ENCODE measurements around the gene RAB13.

The RAB13 gene

DNA sequence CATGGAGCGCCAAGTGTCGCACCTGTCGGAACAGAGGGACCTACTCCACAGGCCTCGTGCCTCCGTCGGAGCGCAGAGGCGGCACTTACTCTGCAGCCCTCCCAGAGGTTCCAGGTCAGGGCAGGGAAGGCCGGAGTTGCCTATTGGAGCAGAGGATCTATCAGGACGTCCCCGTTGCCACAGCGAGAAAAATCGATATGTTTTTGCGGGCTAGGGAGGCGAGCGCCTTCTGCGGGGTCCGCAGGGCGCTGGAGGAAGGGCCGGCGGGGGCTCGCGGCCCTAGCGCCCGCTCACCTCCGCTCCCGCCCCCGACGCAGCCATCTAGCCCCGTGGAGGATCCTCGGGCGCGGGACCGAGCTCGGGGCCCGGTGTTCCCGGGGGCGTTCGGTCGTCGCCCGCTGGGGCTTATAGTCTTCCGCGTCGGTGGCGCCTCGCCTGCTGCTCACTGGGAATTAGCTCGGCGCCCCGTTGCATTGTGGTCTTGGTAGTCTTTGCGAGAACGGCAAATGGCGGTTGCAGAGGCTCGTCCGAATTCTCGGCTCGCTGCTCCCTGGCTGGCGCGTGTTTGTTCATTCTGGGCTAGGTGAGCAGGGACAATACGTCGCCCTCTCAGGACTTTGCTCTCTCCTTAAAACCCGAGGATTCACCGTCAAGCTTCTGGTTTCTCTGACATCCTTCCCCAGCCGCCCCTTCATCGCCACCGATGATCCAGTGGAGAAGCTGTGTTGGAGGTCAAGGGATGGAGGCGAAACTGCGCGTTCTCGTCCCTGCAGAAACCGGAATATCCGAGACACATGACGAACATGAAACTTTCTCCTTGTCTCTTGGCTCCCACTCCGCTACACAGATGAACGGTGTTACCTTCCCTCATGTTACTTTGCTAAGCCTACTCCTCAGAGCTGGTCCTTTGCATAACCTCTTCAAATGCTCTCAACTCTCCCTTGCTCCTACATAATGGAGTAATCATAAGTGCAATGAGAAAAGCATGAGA lies 8.6 kb downstream of the RAB13 start, which contains the start of gene JTB:
TSS of gene JTB (minus strand) at position 425 of the 991 bp plus-strand sequence. CDS start at position 3, 422 bp downstream.
- peak; percentile 83 to 84 for DNase-seq

DNA sequence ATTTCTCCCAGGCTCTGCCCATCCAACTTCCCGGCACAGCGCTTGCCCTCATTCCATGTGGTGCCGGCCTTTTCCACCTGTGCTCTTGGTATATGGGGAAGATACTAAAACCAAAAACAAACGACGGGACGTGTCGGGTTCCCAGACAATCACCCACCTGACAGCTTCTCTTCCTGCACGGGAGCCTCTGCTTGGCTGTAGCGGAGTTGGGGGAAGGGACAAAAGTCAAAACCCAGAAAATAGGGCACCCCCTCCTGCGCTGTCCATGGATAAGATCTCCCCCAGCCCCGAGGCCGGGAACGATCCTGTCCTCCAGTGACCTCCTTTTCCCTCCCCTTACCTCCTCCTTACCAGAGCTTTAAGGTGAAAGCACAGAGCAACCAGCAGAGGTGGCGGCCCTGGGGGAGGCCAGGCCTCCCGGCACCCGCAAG lies 9.3 kb downstream of the RAB13 start:
- DNase-seq: no peak

DNA sequence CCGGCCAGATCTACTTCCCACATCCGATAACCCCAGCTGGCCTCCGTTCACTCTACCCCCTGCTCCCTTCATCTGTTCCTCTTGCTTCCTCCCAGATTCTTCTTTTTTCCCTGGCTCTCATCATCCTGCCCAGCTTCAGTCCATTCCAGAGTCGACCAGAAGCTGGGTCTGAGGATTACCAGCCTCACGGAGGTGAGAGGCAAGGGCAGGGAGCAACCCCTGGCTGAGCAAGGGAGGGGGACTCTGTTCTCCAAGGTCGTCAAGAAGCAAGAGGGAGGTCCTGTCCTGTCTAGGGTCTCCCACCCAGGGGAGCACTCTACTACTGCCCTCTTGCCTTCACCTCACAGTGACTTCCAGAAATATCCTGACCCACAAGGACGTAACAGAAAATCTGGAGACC lies 12.6 kb downstream of the RAB13 start:
- DNase-seq: no peak

DNA sequence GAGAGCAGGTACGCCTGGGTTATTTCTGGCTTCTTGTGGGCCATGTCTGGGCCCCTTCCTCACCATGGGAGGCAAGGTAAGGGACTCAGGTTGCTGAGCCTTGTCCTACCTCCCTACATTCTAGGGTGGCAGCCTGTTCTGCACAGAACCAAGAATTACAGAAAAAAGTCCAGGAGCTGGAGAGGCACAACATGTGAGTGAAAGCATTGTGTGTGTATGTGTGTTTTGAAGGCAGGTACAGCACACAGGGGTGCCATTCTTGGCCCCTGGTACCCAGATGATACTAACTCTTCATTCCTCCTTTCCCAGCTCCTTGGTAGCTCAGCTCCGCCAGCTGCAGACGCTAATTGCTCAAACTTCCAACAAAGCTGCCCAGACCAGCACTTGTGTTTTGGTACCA lies 13.1 kb downstream of the RAB13 start:
- DNase-seq: no peak

DNA sequence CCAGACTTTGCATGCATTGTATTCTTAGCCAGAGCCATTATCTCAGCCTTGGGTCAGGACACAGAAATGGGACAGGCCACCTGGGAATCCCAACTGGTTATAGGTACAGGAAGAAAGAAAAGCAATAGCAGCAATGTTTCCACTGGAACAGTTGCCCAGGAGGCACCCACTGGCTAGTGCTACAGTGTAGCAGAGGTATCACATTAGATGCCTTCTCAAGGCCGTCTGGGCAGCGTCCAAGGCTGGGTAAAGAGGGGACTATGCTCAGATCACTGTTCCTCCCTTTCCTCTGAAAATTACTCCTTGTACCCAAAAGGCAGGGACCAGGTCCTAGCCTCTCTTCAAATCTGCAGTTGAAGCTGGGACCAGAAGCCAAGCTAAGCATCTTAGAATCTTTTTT lies 15.8 kb downstream of the RAB13 start:
- no peak for DNase-seq

DNA sequence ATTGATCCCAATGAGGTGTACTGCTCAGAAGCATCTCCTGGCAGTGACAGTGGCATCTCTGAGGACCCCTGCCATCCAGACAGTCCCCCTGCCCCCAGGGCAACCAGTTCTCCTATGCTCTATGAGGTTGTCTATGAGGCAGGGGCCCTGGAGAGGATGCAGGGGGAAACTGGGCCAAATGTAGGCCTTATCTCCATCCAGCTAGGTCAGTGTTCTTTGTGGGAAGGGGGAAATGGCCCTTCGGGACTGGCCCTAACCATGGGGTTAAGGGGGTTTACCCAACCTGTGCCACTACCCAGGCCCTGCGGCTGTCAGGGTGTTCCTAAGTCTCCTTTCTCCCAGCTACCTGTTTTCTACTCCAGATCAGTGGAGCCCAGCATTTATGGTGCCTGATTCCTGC lies 17.2 kb downstream of the RAB13 start:
- DNase-seq: no peak

DNA sequence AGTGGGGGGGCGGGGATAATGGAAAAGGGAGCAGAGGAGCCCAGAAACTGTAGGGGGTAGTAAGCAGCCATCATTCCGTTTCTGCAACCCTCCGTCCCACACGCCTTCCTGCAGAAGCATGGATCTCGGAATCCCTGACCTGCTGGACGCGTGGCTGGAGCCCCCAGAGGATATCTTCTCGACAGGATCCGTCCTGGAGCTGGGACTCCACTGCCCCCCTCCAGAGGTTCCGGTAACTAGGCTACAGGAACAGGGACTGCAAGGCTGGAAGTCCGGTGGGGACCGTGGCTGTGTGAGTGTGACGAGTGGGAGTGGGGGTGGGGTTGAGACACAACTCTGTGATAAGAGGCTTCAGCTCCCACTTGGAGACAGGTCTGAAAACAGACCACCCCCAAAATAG lies 17.7 kb downstream of the RAB13 start:
- DNase-seq: no peak

DNA sequence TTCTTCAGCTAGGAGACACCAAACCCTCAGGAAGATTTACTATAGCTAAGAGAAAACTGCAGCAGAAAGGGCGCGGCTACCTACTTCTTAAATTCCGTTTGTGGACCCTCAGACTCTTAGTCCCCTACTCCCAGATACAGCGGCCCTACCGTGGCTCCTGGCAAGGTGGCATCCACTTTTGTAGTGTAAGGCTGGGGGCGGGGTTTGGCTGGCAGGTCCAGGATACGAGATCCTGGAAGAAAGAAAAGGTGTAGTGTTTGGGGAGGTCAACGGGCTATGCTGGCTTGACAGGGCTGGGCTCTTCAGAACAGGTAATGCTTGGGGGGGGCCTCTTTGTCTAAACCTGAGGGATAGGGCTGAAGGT lies 18.2 kb downstream of the RAB13 start:
- no peak for DNase-seq

DNA sequence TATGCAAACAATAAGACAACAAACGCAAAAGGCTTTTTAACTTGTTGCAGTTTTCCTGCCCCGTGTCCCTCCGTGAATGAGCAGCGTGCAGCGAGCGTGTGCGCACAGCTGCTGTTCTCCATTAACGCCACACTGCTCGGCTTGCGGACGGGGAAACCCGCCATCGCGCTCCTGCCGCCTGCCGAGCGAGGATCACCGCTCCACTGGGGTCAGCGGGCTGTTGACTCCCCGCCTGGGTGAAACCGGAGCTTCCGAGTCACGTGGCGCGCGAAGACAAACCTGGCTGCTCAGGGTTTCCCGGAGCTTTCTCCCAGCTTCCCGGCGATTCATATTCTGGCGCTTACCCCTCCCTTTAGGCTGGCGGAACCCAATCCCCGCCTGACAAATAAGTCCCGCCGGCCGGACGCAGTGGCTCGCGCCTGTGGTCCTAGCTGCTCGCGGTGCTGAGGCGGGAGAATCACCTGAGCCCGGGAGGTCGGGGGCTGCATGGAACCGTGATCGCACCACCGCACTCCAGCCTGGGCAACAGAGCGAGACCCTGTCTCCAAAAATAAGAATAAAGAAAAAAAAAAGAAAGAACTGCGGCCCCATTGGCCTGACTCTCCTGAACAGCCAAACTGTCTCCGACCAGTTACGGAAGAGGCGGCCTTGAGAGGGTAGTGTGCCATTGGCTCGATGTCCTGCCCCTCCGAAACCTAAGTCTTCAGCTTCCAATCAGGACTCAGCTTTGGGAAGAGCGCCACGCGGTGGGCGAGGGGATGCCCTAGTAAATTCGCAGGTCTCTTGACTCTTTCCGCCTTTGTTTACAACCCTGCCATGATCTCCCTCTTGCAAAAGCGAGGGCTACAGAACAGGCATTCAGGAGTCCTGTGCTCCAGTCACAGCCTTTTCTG lies 18.8 kb downstream of the RAB13 start, which contains the start of gene CREB3L4:
TSS of gene CREB3L4 (plus strand) at position 796 of the 893 bp plus-strand sequence. CDS start 624 bp downstream, outside the sequence.
- peak; percentile 73 to 78 for DNase-seq

DNA sequence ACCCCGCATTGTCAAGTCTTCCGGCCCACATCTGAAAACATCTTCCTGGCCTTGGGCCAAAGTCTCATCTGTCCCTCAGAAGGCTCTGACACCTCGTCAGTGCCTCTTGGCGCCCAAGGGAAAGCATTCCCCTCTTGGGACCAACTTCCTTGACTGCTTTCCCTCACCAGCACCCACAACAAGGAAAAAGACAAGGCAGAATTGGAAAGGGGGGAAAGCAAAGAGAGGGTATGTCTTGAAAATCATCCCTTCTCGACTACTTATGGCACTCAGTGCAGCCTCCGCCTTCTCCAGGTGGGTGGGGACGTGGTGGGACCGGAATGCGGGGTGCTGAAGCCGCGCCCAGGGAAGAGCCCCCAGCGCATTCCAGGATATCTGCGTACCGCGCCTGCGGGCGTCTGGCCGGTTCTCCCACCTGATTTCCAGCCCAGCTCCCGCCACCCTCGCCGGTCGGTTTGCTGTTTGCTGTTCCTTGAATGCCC lies 22.2 kb downstream of the RAB13 start:
- no peak for DNase-seq

DNA sequence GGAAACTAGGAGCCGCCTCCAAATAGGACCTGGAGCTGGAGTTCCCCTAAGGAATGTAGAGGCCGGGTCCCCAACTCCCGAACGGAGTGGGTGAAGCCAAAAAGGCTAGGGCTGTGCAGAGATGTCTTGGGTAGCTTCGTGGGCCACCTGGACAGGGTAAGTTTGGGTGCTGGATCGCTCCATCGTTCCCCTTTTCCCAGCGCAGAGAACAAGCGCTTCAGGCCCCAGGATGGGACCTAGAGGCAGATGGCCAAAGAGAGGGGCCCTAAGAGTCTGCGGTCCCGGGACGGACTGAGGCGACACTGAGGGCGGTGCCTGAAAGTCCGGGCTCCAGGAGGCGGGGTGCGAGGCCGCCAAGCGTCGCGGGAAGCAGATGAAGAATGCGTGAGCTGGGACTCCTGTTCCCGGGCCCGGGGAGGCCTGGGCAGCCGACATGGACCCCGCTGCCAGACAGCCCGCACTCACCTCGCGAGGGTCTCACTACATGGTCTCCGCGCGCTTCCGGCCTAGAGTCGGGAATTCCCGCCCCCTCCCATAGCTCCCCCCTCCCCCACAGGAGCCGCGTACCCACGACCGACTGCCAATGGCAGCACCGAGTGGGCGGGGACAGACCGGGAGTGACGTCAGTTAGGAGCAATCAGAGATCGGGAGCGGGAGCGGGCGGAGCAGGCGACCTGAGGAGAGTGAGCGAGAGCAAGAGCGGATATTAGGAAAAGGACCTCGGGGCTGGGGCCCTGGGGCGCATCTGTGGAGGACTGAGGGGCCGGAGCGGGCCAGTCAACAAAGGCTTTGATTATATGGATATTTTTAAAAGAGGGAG lies 22.9 kb downstream of the RAB13 start, which contains the start of gene SLC39A1:
TSS of gene SLC39A1 (minus strand) at position 508 of the 820 bp plus-strand sequence. CDS start 822 bp downstream, outside the sequence.
- DNase-seq: peak; percentile 91 to 94

DNA sequence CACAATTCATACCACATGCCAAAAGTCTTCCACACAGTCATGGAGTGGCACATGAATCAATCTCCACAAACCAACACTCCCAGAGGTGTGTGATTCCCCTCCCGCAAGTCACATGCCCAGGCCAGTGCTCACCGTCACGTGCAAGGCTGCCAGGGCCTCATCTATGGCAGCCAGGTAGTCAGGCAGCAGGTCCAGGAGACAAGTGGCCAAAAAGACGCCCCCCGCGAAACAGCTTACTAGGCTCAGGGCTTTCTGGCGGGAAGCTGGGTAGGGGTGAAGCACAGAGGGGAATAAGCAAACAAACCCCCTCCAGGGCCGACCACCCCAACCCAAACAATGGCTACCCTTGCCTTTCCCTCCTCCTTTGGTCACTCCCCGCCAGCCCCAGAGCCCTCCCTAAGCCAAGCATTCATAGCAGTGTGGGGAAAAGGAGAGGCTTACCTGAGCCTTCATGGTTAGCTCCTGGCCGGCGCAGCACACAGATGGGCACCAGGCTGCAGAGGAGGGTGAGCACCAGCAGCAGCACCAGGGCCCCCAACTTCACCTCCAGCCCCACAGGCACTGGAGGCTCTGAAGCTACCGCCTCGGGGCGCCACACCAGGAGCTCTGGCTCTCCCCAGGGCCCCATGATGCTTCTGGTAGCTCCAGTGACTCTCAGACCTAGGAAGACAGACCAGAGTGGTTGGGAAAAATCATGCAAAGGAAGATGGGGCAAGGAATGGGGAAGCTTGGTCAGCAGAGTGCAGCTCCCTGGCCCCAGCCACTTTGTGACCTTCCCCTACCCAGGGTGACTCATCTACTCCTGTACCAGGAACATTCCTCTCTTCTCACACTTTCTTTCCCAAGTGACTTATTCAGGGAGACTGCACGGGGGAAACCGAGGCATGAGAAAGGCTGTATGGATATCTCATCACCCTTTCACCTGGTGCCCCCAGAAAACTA lies 23.8 kb downstream of the RAB13 start:
- DNase-seq: no peak

DNA sequence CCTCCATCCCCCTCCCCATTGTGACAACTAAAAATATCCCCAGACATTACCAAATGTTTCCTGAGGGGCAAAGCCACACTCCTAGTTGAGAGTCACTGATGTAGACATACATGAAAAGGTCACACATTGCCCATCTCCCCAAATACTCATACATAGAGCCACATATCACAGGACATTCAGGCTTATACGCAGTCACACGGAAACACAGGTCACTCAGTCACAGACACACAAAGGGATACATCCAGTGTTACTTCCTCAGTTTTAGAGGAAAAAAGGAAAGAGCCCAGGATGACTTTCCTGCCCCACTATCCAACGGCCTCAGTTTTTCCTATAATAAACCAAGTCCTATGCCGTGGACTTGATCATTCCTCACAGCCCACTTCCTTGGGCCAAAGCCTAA lies 24.7 kb downstream of the RAB13 start:
- no peak for DNase-seq

DNA sequence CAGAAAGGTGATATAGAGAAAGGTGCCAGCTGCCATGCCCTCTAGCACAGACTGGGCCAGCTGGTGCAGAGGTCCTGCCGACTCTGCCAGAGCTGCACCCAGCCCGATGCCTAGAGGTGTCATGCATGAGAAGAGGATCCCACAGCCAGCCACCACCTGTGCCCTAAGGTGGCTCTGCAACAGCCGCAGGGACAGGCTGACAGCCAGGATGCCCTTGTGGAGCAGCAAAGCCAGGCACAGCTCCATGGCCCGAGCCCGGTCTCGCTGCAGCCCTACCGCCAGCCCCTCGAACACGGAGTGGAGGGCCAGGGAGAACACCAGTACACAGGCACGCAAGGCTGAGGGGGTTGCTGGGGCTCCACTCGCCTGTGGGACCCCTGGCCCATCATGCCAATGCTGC lies 25.9 kb downstream of the RAB13 start:
- no peak for DNase-seq

DNA sequence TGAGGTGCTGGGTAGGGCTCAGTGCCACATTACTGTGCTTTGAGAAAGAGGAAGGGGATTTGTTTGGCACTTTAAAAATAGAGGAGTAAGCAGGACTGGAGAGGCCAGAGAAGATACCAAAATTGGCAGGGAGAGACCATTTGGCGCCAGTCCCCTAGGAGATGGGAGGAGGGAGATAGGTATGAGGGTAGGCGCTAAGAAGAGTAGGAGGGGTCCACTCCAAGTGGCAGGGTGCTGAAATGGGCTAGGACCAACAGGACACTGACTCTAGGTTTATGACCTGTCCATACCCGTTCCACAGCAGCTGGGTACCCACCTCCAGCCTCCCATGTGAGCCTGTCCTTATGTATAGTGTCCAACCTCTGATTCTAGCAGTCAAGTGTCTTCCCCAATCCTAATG lies 26.7 kb downstream of the RAB13 start:
- no peak for DNase-seq

DNA sequence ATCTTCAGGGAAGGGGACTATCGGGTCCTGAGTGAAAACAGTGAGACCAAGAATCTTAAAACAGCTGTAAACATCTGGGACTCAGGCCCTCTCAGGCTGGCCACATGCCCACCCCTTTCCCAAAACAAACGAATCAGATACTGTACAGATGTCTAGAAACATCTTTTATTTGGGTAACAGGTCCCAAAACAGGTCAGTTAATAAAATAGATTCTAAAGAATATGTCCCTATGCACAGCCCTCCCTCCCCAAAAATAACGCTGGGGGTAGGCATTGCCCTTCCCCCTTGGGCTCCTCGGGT lies 27.2 kb downstream of the RAB13 start:
- no peak for DNase-seq

DNA sequence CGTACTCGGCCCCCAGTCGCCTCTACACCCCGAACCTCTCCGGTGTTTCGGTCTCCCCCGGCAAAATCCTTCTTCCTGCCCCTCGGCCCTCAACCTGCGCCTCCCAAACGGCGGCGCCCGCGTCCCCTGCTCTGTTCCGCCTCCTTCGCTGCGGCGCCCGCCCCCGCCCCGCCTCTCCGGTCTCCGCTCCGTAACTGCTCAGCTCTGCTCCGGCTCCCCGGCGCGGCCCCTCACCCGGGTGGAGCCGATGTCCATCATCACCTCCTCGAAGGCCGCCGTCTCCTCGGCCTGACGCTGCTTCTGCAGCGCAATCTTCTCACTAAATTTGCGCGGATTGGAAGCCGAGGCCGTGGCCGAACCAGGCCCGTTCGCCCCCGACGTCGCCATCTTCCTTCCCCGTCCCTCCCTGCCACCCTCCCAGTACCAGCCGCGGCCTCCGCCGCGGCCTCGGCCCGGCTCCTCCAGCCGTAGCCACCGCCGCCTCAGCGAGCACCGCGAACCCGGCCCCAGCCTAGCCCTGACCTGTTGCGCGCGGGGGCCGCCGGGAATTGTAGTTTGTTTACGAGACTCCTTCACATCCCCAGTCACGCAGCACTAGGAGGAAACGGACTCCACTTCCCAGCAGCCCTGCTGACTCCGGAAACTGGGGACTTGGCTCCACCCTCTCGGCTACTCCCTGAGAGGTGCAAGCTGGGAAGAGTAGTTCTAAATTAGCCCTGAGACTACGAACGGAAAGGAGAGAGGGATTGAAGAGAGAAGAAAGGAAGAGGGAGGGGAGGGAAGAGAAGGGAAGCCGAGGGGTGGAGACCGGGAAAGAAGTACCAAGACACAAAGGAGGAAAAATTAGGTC lies 27.8 kb downstream of the RAB13 start, which contains the start of gene CRTC2:
TSS of gene CRTC2 (minus strand) at position 502 of the 850 bp plus-strand sequence. CDS start at position 387, 115 bp downstream.
- DNase-seq: peak; percentile 97 to 98

DNA sequence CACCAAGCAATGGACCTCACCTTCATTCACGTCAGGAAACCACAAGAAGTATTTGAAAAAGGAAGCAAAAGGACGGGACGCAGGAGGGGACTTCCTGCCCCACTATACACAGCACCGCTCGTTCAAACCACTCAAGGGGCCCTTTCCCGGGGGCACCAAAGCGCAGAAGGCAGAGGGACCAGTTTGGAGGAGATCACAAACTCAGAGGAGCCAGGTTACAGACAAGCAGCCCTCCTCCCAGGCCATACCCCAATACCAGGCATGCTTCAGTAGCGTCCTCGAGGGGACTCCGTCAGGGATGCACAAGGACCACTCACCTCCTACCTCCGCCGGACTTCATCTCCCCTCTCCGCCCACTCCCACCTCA lies 28.4 kb downstream of the RAB13 start:
- DNase-seq: no peak

DNA sequence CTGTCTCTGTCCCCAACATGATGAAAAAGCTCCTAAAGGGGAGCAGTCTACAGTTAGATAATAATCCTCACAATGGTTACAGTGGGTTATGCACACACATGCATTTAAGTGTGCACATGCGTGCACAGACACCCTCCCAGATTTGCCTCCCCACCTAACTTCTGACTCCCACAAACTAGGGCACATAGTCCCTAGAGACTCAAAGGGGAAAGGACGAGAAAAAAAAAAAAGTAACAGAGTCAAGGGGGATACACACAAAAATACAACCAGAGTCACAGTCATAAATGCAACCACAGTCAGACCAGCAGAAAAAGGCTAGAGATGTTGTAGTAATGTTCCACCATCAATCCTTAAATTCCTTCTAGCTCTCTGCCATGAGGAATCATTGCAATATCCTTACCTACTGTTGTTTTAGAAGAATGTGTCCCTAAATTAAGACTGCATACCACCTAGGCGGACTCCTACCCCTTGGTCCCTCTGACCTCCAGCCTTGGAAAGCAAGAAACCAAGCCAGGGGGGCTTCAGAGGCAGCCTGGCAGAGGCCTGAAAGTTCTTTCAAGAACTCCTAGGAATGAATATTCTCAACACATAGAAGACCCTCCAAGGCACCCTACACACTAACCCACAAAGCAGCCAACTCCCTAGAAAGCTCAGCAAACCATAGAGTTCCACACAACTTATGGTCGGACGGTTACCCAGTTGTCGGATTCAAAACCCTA lies 29.0 kb downstream of the RAB13 start:
- DNase-seq: no peak
